HG02852 (cell line): ENCODE results near the gene CLCF1.

Experiments
- ATAC-seq: cut with Tn5 transposase; IDR thresholded peaks from one replicate; pipeline ENCODE4 v1.9.1; 2021; ENCODE audit warnings: mild to moderate bottlenecking, moderate library complexity; ENCODE audit not compliant: unreplicated experiment

CLCF1 gene

DNA sequence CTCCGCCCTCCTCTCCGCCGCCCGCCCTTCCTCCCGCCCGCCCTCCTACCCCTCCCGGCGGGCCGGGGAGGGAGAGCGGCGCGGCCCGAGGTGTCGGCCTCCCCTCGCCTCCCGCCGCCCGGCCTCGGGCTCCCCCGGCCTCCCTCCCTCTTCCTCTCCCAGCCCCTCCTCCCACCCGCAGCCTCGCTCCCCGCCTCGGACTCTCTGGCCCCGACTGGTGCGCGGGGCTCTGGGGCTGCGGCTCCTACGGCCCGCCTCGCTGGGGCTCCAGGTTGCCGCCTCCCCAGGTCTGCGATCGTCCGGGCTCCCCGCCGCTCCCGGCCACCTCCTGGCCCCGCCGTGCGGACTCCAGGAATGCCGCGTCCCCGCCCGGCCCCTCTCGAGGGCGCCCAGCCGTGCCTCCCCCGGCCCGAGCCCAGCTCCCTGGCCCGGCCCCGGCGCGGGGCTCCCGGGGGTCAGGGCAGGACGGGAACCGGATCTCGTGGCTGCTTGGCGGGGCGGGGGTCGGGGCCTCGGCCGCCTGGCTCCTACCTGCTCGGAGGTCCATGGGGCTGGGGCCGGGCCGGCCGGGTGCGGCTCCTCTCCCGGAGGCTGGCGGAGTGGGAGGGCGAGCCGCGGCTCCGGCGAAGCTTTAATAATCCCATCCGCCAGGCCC, at the start of gene CLCF1:
Gene CLCF1, minus strand, starts transcription at position 606 of the 655 bp plus-strand sequence. Its CDS starts 59 bp downstream, at position 547.
- no peak for ATAC-seq

DNA sequence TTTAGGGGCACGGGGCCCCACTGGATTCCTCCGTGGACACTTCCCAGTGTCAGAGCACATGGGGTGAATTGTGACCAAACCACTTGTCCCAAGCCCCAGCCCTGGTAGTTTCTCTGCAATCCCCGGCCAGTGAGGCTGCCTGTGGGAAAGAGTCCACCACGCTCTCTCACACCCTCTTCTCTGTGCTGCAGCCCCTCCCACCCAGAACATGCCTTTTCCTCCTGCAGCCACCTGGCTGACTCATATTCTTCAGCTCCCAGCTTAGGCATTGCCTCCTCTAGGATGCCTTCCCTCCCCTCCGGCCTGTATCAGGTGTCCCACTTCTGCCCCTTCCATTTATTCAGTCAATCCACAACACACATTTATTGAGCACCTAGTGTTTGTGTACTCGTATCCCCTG, 49.5 kb upstream of the CLCF1 start:
- ATAC-seq = no peak

DNA sequence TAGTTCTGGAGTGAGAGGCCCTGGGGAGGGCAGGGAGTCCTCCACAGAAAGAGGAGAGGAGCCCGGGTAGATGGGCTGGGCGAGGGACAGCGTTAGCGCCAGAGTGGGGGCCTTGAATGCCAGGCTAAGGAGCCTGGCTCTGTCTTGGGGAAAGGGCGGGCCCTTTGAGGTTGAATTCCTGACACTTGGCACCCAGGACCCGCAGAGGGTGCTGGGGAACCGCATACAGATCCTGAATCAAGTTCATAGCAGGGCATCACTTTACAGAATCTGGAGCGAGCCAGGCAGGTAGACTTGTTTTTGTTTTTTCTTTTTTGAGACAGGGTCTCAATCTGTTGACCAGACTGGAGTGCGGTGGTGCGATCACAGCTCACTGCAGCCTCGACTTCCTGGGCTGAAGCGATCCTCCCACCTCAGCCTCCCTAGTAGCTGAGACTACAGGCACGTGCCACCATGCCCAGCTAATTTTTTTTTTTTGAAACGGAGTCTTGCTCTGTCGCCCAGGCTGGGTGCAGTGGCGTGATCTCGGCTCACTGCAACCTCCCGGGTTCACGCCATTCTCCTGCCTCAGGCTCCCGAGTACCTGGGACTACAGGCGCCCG, 48.1 kb upstream of the CLCF1 start:
- no peak for ATAC-seq

DNA sequence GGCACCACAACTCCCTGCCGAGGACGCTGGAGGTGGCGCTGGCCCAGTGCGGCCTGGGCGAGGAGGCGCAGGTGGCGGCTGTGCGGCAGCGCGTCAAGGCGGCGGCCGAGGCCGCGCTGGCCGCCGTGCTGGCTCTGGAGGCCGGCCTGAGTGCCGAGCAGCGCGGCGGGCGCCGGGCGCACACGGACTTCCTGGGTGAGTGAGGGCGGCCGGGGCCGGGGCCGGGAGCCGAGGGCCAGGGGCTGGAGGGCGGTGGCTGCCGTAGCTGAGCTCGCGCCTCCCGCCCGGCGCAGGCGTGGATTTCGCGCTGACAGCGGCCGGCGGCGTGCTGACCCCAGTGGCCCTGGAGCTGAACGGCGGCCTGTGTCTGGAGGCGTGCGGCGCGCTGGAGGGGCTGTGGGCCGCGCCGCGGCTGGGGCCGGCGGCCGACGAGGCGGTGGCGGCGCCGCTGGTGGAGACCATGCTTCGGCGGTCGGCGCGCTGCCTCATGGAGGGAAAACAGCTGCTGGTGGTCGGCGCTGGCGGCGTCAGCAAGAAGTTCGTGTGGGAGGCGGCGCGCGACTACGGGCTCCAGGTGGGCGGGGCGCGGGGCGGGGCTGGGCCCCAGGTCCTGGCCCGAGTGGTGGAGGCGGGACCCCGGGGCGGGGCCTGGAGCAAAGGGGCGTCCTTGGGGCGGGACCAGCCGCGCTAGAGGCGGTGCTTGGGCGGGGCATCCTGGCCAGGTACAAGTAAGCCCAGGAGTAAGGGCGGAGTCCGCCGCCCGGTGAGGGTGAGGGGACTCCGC, 47.4 kb upstream of the CLCF1 start:
- ATAC-seq = peak; percentile 88

DNA sequence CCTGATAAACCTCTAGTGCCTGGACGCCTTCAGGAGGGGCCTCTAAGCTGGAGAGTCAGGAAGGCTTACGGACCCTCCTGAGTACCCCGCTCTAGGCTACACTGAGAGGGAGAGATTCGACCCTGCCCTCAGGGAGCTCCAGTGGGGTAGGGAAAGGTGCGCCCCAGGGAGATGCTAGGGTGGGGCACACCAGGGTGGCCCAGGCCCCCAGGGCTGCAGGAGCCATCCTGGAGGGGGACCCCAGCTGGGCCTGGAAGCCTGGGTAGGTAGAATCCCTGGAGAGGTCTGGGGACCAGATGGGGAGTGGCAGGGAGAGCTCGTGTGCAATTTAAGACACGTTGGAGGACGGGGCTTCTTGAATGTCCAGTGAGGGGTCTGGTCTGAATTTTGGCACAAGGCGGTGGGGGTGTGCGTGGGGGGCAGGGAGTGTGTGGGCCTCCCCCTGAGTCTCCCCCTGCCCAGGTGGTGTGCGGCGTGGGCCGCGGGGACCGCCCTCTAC, 46.8 kb upstream of the CLCF1 start:
- ATAC-seq = no peak

DNA sequence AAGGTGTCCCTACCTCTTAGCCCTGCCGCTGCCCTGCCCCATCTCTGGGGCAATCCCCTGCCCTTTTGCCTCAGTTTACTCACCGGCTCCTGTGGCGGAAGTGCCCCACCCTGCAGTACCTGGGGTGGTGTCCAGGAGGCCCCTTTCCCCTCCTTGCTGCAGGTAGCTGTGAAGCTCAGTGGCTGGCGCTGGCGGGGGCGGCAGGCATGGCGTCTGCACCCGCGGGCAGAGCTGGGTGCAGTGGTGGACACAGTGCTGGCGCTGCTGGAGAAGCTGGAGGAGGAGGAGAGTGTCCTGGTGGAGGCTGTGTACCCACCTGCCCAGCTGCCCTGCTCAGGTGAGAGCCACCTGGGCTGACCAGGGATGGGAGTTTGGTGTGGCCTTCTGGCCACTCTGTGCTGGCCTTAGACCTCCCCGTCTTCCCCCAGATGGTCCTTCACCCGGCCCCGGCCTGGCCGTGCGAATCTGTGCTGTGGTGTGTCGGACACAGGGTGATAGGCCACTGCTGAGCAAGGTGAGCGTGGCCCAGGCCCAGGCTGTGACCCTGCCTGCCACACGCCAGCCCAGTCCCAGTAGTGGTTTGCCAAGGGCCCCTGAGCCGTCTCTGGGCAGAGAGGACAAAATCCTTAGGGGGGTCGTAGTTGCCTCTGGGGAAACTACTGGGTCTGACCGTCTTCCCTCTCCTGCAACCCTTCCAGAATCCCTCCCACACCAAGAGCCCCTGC, 46.1 kb upstream of the CLCF1 start:
- no peak for ATAC-seq

DNA sequence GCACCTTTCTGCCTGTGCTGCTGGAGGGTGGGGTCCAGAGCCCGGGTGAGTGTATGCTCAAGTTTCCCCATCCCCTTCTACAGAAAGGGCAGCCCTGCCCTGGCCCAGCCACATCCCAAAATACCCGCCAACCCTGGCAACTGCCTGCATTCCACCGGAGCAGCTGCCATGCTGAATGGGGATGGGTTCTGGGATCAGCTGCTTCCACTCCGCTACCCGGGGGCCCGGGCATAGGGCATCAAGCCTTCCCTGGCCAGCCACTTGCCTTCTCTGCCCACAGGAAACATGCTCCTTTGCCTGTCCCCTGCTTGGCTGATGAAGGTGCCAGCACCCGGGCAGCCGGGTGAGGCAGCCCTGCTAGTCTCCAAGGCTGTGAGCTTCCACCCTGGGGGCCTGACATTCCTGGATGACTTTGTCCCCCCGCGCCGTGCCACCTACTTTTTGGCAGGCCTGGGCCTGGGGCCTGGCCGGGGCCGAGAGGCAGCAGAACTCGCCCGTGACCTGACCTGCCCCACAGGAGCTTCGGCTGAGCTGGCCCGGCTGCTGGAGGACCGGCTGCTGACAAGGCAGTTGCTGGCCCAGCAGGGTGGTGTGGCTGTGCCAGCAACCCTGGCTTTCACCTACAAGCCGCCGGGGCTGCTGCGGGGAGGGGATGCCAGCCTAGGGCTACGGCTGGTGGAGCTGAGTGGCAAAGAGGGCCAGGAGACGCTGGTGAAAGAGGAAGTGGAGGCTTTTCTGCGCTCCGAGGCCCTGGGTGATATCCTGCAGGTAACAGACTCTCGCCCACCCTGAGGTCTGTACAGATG, 45.3 kb upstream of the CLCF1 start:
- no peak for ATAC-seq

DNA sequence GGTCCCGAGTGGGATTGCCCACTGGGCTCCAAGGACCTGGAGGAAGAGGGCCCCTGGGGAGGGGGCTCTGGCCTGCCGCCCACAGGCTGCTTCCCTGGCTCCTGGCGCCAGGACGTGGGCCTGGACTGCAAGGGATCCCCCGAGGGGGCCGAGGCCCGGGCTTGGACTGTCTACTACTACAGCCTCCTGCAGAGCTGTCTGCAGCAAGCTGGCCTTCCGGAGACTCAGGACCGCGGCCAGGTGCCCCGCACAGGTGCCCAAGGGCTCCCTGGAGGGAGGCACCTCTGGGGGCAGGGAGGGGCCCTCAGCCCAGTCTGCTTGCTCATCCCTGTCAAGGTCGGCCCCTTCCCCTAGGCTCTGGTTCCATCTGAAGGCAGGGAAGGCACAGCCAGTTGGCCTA, 44.0 kb upstream of the CLCF1 start:
- no peak for ATAC-seq

DNA sequence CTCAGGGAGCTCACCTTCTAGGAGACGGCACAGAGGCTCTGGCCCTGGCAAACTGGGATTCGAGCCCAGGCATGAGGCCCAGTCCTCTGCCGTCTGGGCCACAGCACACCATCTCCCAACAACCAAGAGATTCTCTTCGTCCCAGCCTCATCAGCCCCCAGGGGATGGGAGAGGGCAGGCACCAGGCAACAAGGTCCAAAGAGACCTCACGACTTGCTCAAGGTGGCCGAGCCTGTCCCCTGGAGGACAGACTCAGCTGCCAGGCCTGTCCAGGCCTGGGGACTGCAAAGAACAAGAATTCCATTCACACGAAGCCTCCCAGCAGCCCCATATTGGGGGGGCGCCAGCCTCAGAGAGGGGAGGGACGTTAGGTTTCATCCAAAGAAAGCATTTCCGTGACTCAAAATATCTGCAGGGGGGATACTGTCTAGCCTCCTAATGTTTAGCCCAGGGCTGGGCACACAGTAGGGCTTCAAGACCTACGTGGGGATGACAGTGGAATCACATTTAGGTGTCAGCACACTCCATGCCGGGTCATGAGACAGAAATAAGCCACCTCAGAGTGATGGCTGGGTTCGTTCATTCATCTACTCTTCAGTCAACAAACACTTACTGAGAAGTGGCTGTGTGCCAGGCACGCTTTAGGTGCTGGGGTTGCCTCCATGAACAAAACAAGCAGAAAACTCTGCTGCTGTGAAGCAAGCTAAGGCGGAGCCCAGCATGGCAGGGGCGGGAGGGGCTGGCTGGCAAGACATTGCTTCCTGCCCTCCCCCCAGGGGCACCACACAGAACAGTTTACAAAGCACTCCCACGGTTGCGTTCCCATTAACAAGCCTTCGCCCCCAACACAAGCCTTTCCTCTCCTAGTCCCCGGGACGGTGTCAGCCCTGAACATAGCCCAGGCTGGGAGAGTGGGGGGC, 43.3 kb upstream of the CLCF1 start:
- no peak for ATAC-seq

DNA sequence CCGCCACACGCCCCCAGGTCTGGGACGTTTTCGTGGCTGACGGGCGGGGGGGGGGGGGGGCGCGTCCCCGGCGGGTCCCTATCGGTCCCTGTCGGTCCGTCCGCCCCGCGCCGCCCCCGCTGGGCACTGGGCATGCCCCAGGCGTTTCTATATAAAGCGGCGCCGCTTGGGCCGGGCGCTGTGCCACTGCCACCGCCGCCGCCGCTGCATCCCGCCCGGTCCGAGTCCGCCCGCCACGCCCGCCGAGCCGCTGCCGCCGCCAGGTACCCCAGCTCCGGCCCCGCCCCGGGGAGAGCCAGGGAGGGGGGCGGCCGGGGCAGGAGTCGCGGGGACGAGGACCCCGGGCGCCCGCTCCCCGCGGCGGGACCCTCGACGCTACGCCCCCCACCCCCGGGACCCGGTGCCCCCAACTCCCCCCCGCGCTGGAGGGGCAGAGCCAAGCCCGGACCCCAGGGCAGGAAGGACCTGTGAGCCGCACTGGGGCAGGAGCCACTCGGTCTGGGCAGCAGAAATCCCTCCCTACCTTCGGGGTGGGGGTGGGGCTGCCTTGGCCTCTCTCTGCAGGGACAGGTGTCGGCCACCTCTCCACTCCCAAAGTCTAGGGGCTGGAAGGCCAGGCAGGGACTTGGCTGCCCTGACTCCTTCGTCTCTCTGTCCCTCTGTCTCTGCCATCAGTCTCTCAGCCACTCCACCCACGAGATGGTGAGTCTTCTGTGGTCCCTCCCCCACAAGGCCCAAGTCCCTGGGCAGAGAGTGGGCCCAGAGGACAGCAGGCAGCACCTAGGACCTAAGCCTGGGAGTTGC, 42.3 kb upstream of the CLCF1 start, which contains the start of gene CARNS1:
Gene CARNS1, plus strand, starts transcription at position 178 of the 804 bp plus-strand sequence. Its CDS starts 522 bp downstream, at position 700.
- no peak for ATAC-seq

DNA sequence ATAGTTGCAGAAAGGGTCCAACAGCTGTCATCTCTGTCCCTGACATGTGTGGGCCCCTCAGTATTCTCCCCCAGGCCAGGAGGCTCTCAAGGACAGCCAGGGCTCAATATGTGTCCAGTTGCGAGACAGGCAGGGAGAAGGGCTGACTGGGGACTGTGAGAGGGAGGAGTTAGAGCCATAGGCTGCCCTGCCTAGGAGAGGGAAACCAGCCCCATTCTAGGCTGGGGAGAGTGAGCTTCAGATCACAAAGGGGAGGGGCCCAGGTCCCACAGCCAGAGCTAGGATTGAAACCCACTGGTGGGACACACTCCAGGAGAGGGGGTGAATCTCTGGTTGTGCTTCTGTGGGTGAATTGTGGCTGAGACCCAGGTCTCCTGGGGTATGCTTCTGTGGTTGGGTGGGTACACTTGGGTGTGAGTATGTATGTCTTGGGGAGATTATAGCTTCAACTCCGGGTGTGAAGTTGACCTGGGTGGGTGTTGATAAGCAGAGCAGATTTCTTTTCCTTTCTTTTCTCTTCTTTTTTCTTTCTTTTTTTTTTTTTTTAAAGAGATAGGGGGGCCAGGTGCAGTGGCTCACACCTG, 40.0 kb upstream of the CLCF1 start:
- ATAC-seq = no peak

DNA sequence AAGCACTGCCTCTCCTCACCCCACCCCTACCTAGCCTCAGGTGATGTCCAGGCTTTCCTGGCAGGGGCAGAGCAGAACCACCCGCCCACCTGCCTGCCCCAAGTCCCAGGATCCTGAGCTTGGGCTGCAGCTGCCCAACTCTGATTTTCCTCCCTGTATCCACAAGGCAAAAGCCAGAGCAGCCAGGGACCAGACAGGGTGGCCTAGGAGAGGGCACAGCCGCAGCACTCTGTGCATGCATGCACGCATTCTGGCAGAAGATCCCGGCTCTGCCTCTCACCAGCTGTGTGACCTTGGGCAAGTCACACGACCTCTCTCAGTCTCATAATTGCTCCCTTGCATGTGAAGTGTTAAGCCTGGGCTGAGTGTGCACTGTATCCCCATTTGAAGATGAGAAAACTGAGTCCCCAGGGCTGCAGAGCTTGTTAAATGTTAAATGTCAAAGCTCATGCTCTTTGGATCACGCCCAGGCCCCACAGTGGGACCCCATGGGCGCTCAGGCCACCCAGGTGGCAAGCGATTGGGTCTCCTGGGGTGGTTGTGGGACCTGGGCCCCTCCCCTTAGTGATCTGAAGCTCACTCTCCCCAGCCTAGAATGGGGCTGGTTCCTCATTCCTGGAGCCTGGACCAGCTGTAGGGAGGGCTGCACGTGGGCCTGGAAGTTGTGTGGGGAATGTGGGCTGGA, 39.2 kb upstream of the CLCF1 start:
- no peak for ATAC-seq

DNA sequence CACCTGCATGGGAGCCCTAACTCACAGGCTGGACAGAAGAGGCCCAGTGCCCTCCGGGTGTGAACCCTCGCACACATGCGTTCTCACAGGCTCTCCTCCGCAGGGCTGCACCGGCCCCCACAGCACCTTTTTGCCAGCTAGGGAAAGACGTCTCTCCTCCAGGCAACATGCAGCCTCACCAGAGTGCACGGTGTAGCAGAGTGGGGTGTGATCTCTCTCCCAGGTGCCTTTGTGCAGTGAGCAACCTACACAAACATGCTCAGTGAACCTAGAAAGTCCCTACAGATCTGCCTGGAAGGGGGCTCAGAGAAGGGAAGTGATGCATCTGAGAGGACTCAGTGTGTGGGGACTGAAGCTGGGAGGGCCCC, 38.4 kb upstream of the CLCF1 start:
- no peak for ATAC-seq

DNA sequence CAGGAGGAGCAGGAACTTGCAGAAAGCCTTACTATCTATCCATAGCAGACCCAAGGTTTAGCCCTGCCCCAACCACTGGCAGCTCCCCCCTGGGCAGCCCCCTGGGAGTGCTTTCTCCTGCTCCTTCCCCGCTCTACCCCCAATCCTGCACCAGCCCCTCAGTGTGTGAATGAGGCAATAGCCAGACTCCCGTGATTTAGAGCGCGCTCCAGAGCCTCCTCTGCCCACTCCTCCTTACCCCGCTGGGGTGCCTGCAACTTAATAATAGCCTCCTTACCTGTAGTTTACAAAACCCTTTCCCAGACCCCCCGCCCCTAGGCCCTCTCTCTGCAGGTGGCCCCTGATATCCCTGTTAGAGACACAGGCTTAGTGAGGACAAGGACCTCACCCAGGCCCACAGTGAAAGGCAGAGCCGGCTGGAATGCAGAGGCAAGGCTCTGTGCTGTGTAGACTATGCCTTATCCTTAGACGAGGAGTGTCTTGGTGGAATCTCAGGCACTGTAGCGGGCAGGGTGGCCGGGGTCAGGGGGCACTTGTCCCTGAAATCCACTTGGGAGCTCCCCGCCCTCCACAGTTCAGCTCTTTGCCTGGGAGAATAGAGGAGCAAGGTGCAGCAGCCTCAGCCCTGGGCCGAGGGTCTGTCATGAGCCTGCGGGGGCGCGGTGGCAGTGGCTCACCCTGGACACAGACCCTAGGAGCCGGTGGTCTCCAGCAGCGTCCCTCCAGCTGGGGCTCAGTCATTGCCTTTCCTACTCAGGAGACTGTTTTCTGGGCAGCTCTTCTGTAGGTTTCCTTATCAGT, 37.8 kb upstream of the CLCF1 start:
- no peak for ATAC-seq

DNA sequence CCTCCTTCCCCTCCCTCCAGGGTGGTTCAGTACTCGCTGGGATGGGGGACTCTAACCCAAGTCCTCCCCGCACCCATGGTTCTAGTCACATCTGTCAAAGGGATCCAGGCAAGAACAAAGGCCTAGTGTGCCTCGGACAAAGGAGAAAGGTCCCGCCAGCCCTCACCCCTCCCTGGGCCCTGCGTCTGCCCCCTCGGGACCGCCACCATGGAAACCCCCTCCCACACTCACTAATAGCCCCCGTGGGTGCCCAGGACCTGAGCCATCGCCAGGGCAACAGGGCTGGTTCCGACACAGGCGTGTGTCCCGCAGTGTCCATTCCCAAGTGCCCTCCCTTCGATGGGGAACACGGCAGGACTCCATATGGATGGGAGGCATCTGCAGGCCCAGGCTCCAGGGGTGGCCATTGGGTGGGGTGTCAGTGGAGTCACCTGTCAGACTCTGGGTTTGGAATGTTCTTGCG, 37.0 kb upstream of the CLCF1 start:
- ATAC-seq = no peak

DNA sequence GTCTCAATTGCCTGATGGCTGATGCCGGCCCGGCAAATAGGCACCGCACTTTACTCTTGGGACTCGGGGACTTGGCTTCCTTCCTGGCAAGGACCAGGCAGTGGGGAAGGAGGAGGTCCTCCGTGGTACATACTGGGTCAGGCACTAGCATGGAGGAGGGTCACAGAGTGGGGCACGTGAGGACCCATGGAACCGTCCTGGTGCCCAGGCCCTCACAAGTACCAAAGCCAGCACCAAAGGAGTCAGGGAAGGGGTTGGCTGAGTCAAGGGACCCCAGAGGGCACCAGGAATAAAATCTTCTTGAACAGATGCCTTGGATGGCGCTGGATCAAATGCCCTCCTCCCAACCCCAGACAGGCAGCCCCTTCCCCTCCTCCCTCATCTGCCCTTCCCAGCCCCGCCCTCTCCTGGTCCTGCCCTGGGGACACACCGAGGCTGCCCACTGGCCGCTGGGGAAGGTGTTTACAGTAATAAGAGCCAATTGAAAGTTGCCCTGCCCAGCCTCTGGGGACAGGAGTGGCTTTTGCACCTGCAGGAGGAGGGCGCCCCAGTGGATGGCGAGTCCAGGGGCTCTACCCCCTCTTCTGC, 36.5 kb upstream of the CLCF1 start:
- ATAC-seq = no peak
